Lower leg skin (tissue), 3 donors: ENCODE results near the gene KRT35.

ENCODE experiments used
- CTCF ChIP-seq, 3 donors: fragments of 450-650 bp; IDR thresholded peaks; one replicate each; pipeline ENCODE4 v1.5.1; 2016; ENCODE audit warnings: antibody characterized with exemption in 3 of 3, mild to moderate bottlenecking in 3 of 3, moderate library complexity in 2 of 3
- POLR2A ChIP-seq, 2 donors: fragments of 450-650 bp; IDR thresholded peaks; one replicate each; pipeline ENCODE4 v1.6.1; 2016 to 2017; ENCODE audit warnings: antibody characterized with exemption in 2 of 2, mild to moderate bottlenecking in 1 of 2, moderate library complexity in 1 of 2

- TF ChIP-seq CTCF (IDR thresholded peaks at IDR 0.05): no peak
- TF ChIP-seq POLR2A (IDR thresholded peaks at IDR 0.05): no peak
Observed at GRCh38 chr17:41480136-41480535, 815 bp downstream of the KRT35 start.
